HCT116 (cell line): Measurements from ENCODE around the gene ZNF483.

Source experiments
- CEBPB ChIP-seq: IDR thresholded peaks from 2 replicates; pipeline ENCODE4 v1.6.1; 2012; ENCODE audit warnings: low read depth
- EZH2 ChIP-seq: fragments of 200-600 bp; sonication (generic); IDR thresholded peaks from 2 replicates; pipeline ENCODE4 v1.6.1; 2017; ENCODE audit warnings: antibody characterized with exemption, mixed run types
- POLR2A ChIP-seq: IDR thresholded peaks from 2 replicates; pipeline ENCODE4 v1.7.0; 2011; ENCODE audit warnings: borderline replicate concordance; ENCODE audit not compliant: insufficient read depth, insufficient read length; ENCODE audit errors: extremely low read depth
- ZNF274 ChIP-seq: fragments of 200-500 bp; sonication (Bioruptor generic); IDR thresholded peaks from 2 replicates; pipeline ENCODE4 v1.6.1; 2014; ENCODE audit warnings: mild to moderate bottlenecking, low read depth, low read length, inconsistent platforms
- TF ChIP-seq, protein P1 (sequence below), 3 experiments: fragments of 200-600 bp in 1 of 3; sonication (generic) in 1 of 3; IDR thresholded peaks in 2 of 3; conservative IDR thresholded peaks in 1 of 3; 2 replicates each; pipeline ENCODE4 v1.5.1; 2012 to 2017; ENCODE audit warnings: low read depth in 2 of 3, low read length in 2 of 3, antibody characterized with exemption in 1 of 3, borderline replicate concordance in 1 of 3, control low read depth in 1 of 3, mild to moderate bottlenecking in 1 of 3, mixed read lengths in 1 of 3, mixed run types in 1 of 3, moderate library complexity in 1 of 3; ENCODE audit not compliant: insufficient read depth in 1 of 3

DNA sequence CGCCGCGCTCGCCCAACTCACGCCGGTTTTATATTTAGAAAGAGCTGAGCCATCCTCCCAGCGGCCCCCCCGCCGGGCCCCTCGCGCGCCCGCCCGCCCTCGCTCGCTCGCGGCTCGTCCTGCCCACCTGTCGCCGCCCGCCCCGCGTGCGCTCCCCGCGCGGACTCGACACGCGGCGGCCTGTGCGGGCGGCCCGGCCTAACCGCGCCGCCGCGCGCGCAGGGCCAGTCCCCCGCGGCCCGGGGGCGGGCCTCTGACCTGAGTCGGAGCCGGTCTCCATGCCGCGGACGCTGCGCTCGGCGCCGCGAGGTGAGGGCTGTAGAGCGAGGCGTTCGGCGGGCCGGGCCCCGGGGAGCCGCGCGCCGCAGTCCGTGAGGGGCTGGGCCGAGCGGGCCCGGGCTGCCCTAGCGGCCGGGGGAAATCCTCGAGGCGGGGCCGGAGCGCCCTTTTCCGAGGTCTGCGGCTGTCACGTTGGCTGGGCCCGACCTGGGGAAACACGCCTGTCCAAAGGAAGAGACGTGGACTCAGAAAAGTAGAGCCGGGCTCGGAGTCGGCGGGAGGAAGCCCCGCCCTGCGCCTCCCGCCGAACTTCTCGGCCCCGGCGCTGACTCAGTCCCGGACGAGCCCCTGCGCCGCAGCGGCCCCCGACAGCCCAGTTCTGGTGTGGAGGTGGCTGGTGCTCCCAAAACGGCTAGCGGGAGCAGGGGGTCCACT is 41.0 kb upstream of the ZNF483 start, which contains the start of gene ECPAS:
- no peak for TF ChIP-seq CEBPB
- TF ChIP-seq, protein P1, sequence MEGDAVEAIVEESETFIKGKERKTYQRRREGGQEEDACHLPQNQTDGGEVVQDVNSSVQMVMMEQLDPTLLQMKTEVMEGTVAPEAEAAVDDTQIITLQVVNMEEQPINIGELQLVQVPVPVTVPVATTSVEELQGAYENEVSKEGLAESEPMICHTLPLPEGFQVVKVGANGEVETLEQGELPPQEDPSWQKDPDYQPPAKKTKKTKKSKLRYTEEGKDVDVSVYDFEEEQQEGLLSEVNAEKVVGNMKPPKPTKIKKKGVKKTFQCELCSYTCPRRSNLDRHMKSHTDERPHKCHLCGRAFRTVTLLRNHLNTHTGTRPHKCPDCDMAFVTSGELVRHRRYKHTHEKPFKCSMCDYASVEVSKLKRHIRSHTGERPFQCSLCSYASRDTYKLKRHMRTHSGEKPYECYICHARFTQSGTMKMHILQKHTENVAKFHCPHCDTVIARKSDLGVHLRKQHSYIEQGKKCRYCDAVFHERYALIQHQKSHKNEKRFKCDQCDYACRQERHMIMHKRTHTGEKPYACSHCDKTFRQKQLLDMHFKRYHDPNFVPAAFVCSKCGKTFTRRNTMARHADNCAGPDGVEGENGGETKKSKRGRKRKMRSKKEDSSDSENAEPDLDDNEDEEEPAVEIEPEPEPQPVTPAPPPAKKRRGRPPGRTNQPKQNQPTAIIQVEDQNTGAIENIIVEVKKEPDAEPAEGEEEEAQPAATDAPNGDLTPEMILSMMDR (IDR thresholded peaks at IDR 0.05 in 2 of 3, conservative IDR thresholded peaks at IDR 0.05 in 1 of 3; ENCODE audit: borderline replicate concordance in 1 of 3, insufficient read depth in 1 of 3, low read depth in 2 of 3, low read length in 2 of 3) = no peak
- peak; percentile 24 for TF ChIP-seq POLR2A
- no peak for TF ChIP-seq ZNF274
- no peak for TF ChIP-seq EZH2
